Neural cell (in vitro differentiated cells): ENCODE results near the gene LRIG1. TPM values are rescaled to one million over a fixed set of nuclear protein-coding genes. Genes with fewer than 3 reads are reported as not detected.

ENCODE experiments used
- H2AFZ ChIP-seq: fragments of 200-600, 300-800 bp; sonication (generic), shearing (Covaris generic); 2 replicates; pipeline ENCODE4 v1.6.0; 2014; ENCODE audit warnings: low read depth, mild to moderate bottlenecking, antibody characterized with exemption, low read length, moderate library complexity
- H3F3A ChIP-seq: fragments of 200-600 bp; shearing (Covaris generic); 2 replicates; pipeline ENCODE4 v1.6.1; 2016; ENCODE audit warnings: mild to moderate bottlenecking, moderate library complexity, mixed read lengths, antibody characterized with exemption, low read length; ENCODE audit not compliant: insufficient read depth, poor library complexity, severe bottlenecking
- H3K27ac ChIP-seq: fragments of 200-600, 300-800 bp; sonication (generic), shearing (Covaris generic); 2 replicates; pipeline ENCODE4 v1.5.1; 2014; ENCODE audit warnings: mild to moderate bottlenecking, low read length, moderate library complexity
- H3K27me3 ChIP-seq: fragments of 300-800, 200-600 bp; sonication (generic), shearing (Covaris generic); 2 replicates; pipeline ENCODE4 v1.6.0; 2014; ENCODE audit warnings: mild to moderate bottlenecking, low read depth, low read length, moderate library complexity; ENCODE audit not compliant: insufficient read depth
- H3K36me3 ChIP-seq: fragments of 300-800, 200-600 bp; sonication (generic), shearing (Covaris generic); 2 replicates; pipeline ENCODE4 v1.5.1; 2014; ENCODE audit warnings: mild to moderate bottlenecking, antibody characterized with exemption, low read length, moderate library complexity; ENCODE audit not compliant: insufficient read depth
- H3K4me2 ChIP-seq: fragments of 300-800, 200-600 bp; sonication (generic), shearing (Covaris generic); 2 replicates; pipeline ENCODE4 v1.6.0; 2014; ENCODE audit warnings: mild to moderate bottlenecking, low read length
- H3K4me3 ChIP-seq: fragments of 300-800, 200-600 bp; sonication (generic), shearing (Covaris generic); 2 replicates; pipeline ENCODE4 v1.5.1; 2014; ENCODE audit warnings: mild to moderate bottlenecking, low read length, moderate library complexity
- H3K79me2 ChIP-seq: fragments of 200-600 bp; shearing (Covaris generic); replicated peaks from 2 replicates; pipeline ENCODE4 v1.6.0; 2014; ENCODE audit warnings: mild to moderate bottlenecking, low read length, moderate library complexity; ENCODE audit not compliant: insufficient read depth
- H3K9ac ChIP-seq: fragments of 300-800, 200-600 bp; sonication (generic), shearing (Covaris generic); 2 replicates; pipeline ENCODE4 v1.6.1; 2016; ENCODE audit warnings: mild to moderate bottlenecking, low read length, mixed read lengths
- H3K9me2 ChIP-seq: fragments of 200-600 bp; shearing (Covaris generic); 2 replicates; pipeline ENCODE4 v1.6.1; 2016; ENCODE audit warnings: mild to moderate bottlenecking, low read length, mixed read lengths; ENCODE audit not compliant: insufficient read depth
- H3K9me3 ChIP-seq: fragments of 200-600, 300-800 bp; sonication (generic), shearing (Covaris generic); 2 replicates; pipeline ENCODE4 v1.6.1; 2016; ENCODE audit warnings: mild to moderate bottlenecking, mixed run types, low read length, moderate library complexity, mixed read lengths
- H4K20me1 ChIP-seq: fragments of 200-600 bp; shearing (Covaris generic); 2 replicates; pipeline ENCODE4 v1.6.1; 2016; ENCODE audit warnings: mild to moderate bottlenecking, mixed run types; ENCODE audit not compliant: insufficient read depth
- CTCF ChIP-seq: fragments of 450-650 bp; IDR thresholded peaks from 2 replicates; pipeline ENCODE4 v1.5.1; 2014; ENCODE audit warnings: antibody characterized with exemption, mild to moderate bottlenecking, moderate library complexity; ENCODE audit not compliant: poor library complexity, severe bottlenecking
- EP300 ChIP-seq: fragments of 450-650 bp; conservative IDR thresholded peaks from 2 replicates; pipeline ENCODE4 v1.6.1; 2014; ENCODE audit warnings: antibody characterized with exemption, mild to moderate bottlenecking, moderate library complexity; ENCODE audit not compliant: poor library complexity, severe bottlenecking
- EZH2 ChIP-seq: fragments of 200-600, 300-800 bp; shearing (Covaris generic), sonication (generic); IDR thresholded peaks from 2 replicates; pipeline ENCODE4 v1.6.1; 2014; ENCODE audit warnings: antibody characterized with exemption, low read length, borderline replicate concordance, mild to moderate bottlenecking; ENCODE audit not compliant: insufficient read depth, poor library complexity, severe bottlenecking
- MXI1 ChIP-seq: fragments of 450-650 bp; conservative IDR thresholded peaks from 2 replicates; pipeline ENCODE4 v1.6.1; 2014; ENCODE audit warnings: antibody characterized with exemption, mild to moderate bottlenecking; ENCODE audit not compliant: poor library complexity, severe bottlenecking
- POLR2AphosphoS5 ChIP-seq: IDR thresholded peaks from 2 replicates; pipeline ENCODE4 v1.6.1; 2012
- RAD21 ChIP-seq: fragments of 450-650 bp; conservative IDR thresholded peaks from 2 replicates; pipeline ENCODE4 v1.6.1; 2014; ENCODE audit warnings: antibody characterized with exemption, mild to moderate bottlenecking, moderate library complexity
- REST ChIP-seq: IDR thresholded peaks from 2 replicates; pipeline ENCODE4 v1.6.1; 2012; ENCODE audit warnings: borderline replicate concordance
- SMC3 ChIP-seq: fragments of 450-650 bp; conservative IDR thresholded peaks from 2 replicates; pipeline ENCODE4 v1.6.1; 2014; ENCODE audit warnings: antibody characterized with exemption, mild to moderate bottlenecking, moderate library complexity; ENCODE audit not compliant: poor library complexity
- TAF1 ChIP-seq: IDR thresholded peaks from 2 replicates; pipeline ENCODE4 v1.6.1; 2012; ENCODE audit warnings: low read depth
- polyA plus RNA-seq: library from polyadenylated mRNA; depleted of rRNA; stranded (reverse); fragments of >200 nt; gene quantifications from 2 replicates; pipeline ENCODE4 v1.2.3, GENCODE V29; 2014

Gene LRIG1
- polyA plus RNA-seq, 1 donor from 2014 or later = 7.1 TPM

- Histone ChIP-seq H3K27me3 (no peaks in the 10 kb centered on the region), H3K9ac (no peak overlapping the region), H3F3A (no peaks in the 10 kb centered on the region), H3K36me3 (no peaks in the 10 kb centered on the region), H3K27ac (no peak overlapping the region), H3K9me3 (no peaks in the 10 kb centered on the region), H2AFZ (no peak overlapping the region), H3K4me2 (no peak overlapping the region), H3K79me2 (no peaks in the 10 kb centered on the region), H3K4me3 (no peak overlapping the region), H4K20me1 (no peaks in the 10 kb centered on the region), H3K9me2 (no peaks in the 10 kb centered on the region)
- TF ChIP-seq TAF1 (no peak), EP300 (no peak), SMC3 (no peak), REST (no peak)
These were observed 16.4 kb upstream of the LRIG1 start for GRCh38 chr3:66517241-66517640.

- no peaks in the 10 kb centered on the region for H3K27me3 ChIP-seq
- H2AFZ ChIP-seq = no peak overlapping the region
- no peak overlapping the region for H3K4me3 ChIP-seq
- no peaks in the 10 kb centered on the region for H3K9me2 ChIP-seq
- no peaks in the 10 kb centered on the region for H3K36me3 ChIP-seq
- no peak for TF ChIP-seq RAD21
- TF ChIP-seq TAF1 = no peak
- no peak for TF ChIP-seq REST
- TF ChIP-seq EZH2 = no peak
- no peak for TF ChIP-seq MXI1
- TF ChIP-seq CTCF = no peak
- TF ChIP-seq SMC3 = no peak
- TF ChIP-seq POLR2AphosphoS5 = no peak
- no peak for TF ChIP-seq EP300
- H3K9ac ChIP-seq = no peak overlapping the region
- H3F3A ChIP-seq = no peaks in the 10 kb centered on the region
- H3K4me2 ChIP-seq = no peak overlapping the region
- no peak overlapping the region for H3K27ac ChIP-seq
- no peaks in the 10 kb centered on the region for H3K79me2 ChIP-seq
- H4K20me1 ChIP-seq = no peaks in the 10 kb centered on the region
- no peaks in the 10 kb centered on the region for H3K9me3 ChIP-seq
These were observed 7.6 kb upstream of the LRIG1 start for GRCh38 chr3:66508461-66508860.
